DOHH2 (cell line): ENCODE data around the gene ZNF593OS.

Source experiments
- EZH2phosphoT487 ChIP-seq: fragments of 200-600 bp; sonication (generic); IDR thresholded peaks from 2 replicates; pipeline ENCODE4 v1.6.1; 2017; ENCODE audit warnings: borderline replicate concordance, mild to moderate bottlenecking, antibody characterized with exemption, low read length, moderate library complexity, mixed read lengths
- TF ChIP-seq, protein P1 (sequence below): fragments of 200-600 bp; sonication (generic); IDR thresholded peaks from one replicate; pipeline ENCODE4 v1.5.1; 2014; ENCODE audit warnings: antibody characterized with exemption, mild to moderate bottlenecking, low read depth, low read length; ENCODE audit not compliant: poor library complexity, severe bottlenecking

DNA sequence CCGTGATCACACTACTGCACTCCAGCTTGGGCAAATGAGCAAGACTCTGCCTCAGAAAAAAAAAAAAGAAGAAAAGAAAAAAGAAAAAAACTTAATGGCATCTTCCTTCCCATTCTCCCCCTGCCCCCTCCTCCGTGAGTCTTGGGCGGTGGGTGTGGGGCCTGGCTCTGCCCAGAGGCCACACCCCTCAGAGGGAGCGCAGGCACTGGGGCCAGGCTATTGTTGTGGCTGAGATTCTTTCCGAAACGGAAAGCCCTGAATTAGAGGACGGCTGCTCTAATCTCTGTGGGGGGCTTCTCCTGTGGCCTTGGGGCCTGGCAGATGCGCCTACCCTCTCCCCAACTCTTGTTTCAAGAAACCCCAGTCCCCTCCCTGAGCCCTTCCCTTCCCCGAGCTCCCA lies 16.9 kb downstream of the ZNF593OS start:
- TF ChIP-seq, protein P1, sequence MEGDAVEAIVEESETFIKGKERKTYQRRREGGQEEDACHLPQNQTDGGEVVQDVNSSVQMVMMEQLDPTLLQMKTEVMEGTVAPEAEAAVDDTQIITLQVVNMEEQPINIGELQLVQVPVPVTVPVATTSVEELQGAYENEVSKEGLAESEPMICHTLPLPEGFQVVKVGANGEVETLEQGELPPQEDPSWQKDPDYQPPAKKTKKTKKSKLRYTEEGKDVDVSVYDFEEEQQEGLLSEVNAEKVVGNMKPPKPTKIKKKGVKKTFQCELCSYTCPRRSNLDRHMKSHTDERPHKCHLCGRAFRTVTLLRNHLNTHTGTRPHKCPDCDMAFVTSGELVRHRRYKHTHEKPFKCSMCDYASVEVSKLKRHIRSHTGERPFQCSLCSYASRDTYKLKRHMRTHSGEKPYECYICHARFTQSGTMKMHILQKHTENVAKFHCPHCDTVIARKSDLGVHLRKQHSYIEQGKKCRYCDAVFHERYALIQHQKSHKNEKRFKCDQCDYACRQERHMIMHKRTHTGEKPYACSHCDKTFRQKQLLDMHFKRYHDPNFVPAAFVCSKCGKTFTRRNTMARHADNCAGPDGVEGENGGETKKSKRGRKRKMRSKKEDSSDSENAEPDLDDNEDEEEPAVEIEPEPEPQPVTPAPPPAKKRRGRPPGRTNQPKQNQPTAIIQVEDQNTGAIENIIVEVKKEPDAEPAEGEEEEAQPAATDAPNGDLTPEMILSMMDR = no peak
- TF ChIP-seq EZH2phosphoT487 = no peak
